ENCODE measurements around the gene ENPP6.
A peak's percentile ranks its signal among the peaks of the same experiment; 100 is the strongest.

Gene ENPP6

GRCh38 chr4:184104419-184105101, 113.1 kb downstream of the ENPP6 start:
- no peak for DNase-seq (ENCODE audit: low spot score)

- DNase-seq (ENCODE audit: low spot score), result no peak
Measured at GRCh38 chr4:184103527-184104264, 114.0 kb downstream of the ENPP6 start.

- DNase-seq (ENCODE audit: low spot score), result no peak
Measured at GRCh38 chr4:184102927-184103326, 114.7 kb downstream of the ENPP6 start.

- DNase-seq (ENCODE audit: low spot score), result no peak
Measured at GRCh38 chr4:184102488-184102887, 115.2 kb downstream of the ENPP6 start.

- no peak for DNase-seq (ENCODE audit: low spot score)
Measured at GRCh38 chr4:184101711-184102110, 116.0 kb downstream of the ENPP6 start.

- DNase-seq (ENCODE audit: low spot score), result peak; percentile 8
Measured at GRCh38 chr4:184100297-184100885, 117.3 kb downstream of the ENPP6 start.

GRCh38 chr4:184099535-184099966, 118.1 kb downstream of the ENPP6 start:
- DNase-seq (ENCODE audit: low spot score), result no peak

- DNase-seq (ENCODE audit: low spot score), result no peak
Measured at GRCh38 chr4:184099000-184099399, 118.7 kb downstream of the ENPP6 start.

GRCh38 chr4:184097815-184098214, 119.9 kb downstream of the ENPP6 start:
- no peak for DNase-seq (ENCODE audit: low spot score)

- DNase-seq (ENCODE audit: low spot score), result peak; percentile 35
Measured at GRCh38 chr4:184097241-184097605, 120.5 kb downstream of the ENPP6 start.

- no peak for DNase-seq (ENCODE audit: low spot score)
Measured at GRCh38 chr4:184096561-184097240, 121.0 kb downstream of the ENPP6 start.

- DNase-seq (ENCODE audit: low spot score), result no peak
Measured at GRCh38 chr4:184094532-184095159, 123.0 kb downstream of the ENPP6 start.

GRCh38 chr4:184091986-184092385, 125.7 kb downstream of the ENPP6 start:
- DNase-seq (ENCODE audit: low spot score), result no peak

GRCh38 chr4:184090571-184090970, 127.1 kb downstream of the ENPP6 start:
- no peak for DNase-seq (ENCODE audit: low spot score)

GRCh38 chr4:184080674-184081073, 137.0 kb downstream of the ENPP6 start:
- no peak for DNase-seq (ENCODE audit: low spot score)

- no peak for DNase-seq (ENCODE audit: low spot score)
Measured at GRCh38 chr4:184074677-184075388, 142.8 kb downstream of the ENPP6 start.

GRCh38 chr4:184067931-184068554, 149.6 kb downstream of the ENPP6 start:
- DNase-seq (ENCODE audit: low spot score), result no peak

- DNase-seq (ENCODE audit: low spot score), result no peak
Measured at GRCh38 chr4:184066584-184067300, 150.9 kb downstream of the ENPP6 start.

GRCh38 chr4:184064877-184065276, 152.8 kb downstream of the ENPP6 start:
- no peak for DNase-seq (ENCODE audit: low spot score)

GRCh38 chr4:184062769-184063168, 154.9 kb downstream of the ENPP6 start:
- no peak for DNase-seq (ENCODE audit: low spot score)

All from activated CD4-positive, alpha-beta T cell treated with anti-CD3 and anti-CD28 coated beads, Interleukin-2, Interleukin-4, amounts not matched to agents 100 ng/mL and 50 ng/mL, durations not matched to agents 16 hours and 8 hours (primary cell).